Prostate gland (tissue), 2 donors: ENCODE data around the gene RHEB. TPM values are rescaled to one million over a fixed set of nuclear protein-coding genes. Genes with fewer than 3 reads are reported as not detected.

Experiments used
- DNase-seq: peaks from one replicate; pipeline ENCODE4 v3.0.0-alpha.2; 2019; ENCODE audit warnings: low spot score
- H3K27ac ChIP-seq, 2 donors: fragments of 200-600 bp; sonication (generic); 2 replicates each; pipeline ENCODE4 v1.5.1; 2017 to 2019
- H3K27me3 ChIP-seq: fragments of 200-600 bp; sonication (generic); replicated peaks from 2 replicates; pipeline ENCODE4 v1.5.1; 2019; ENCODE audit not compliant: insufficient read depth
- H3K36me3 ChIP-seq, 2 donors: fragments of 200-600 bp; sonication (generic); 1 replicate in 1 of 2; 2 replicates in 1 of 2; pipeline versions ENCODE4 v1.5.1 to v1.8.1; 2017 to 2019
- H3K4me1 ChIP-seq: fragments of 200-600 bp; sonication (generic); replicated peaks from 2 replicates; pipeline ENCODE4 v1.5.1; 2019
- H3K4me3 ChIP-seq, 2 donors: fragments of 200-600 bp; sonication (generic); 2 replicates each; pipeline ENCODE4 v1.5.1; 2017 to 2019
- H3K9me3 ChIP-seq: fragments of 200-600 bp; sonication (generic); 2 replicates; pipeline ENCODE4 v1.5.1; 2017
- CTCF ChIP-seq, 4 experiments: fragments of 200-600 bp in 2 of 4; fragments of 450-650 bp in 2 of 4; sonication (generic) in 2 of 4; IDR thresholded peaks; 1 replicate in 3 of 4; 2 replicates in 1 of 4; pipeline ENCODE4 v1.5.1; 2016 to 2019; ENCODE audit warnings: antibody characterized with exemption in 4 of 4, mild to moderate bottlenecking in 2 of 4, moderate library complexity in 2 of 4
- POLR2A ChIP-seq: fragments of 450-650 bp; IDR thresholded peaks from one replicate; pipeline ENCODE4 v1.6.1; 2016; ENCODE audit warnings: antibody characterized with exemption, mild to moderate bottlenecking
- POLR2AphosphoS5 ChIP-seq: sonication (generic); formaldehyde crosslinking; IDR thresholded peaks from one replicate; pipeline ENCODE4 v1.6.1; 2017; ENCODE audit warnings: antibody characterized with exemption
- WGBS: methylation state at CpG from one replicate; pipeline ENCODE4 v1.1.5; 2018; 5-methylcytosine and 5-hydroxymethylcytosine counted together
- intact Hi-C: fragments of 100-400 bp; cut with DNase I; formaldehyde crosslinking; loops from one replicate; pipeline ENCODE4 v1.14.2; 2022
- total RNA-seq, 2 donors: library from RNA; depleted of rRNA; stranded (reverse); fragments of >200 nt; gene quantifications; one replicate each; pipeline ENCODE4 v1.1.0, GENCODE V29; 2016

The RHEB gene
- total RNA-seq, 2 donors from 2014 or later, result 59.3 to 63.1 TPM

- DNase-seq, result no peak
- no peak overlapping the region for H3K4me3 ChIP-seq
- no peaks in the 10 kb centered on the region for H3K4me1 ChIP-seq
- no peaks in the 10 kb centered on the region for H3K9me3 ChIP-seq
- intact Hi-C loops, result no loop called here
- WGBS, result 45% methylated on average over 7 of the region's 7 CpGs
- H3K36me3 ChIP-seq, result no peaks in the 10 kb centered on the region
- no peak overlapping the region for H3K27ac ChIP-seq
- no peaks in the 10 kb centered on the region for H3K27me3 ChIP-seq
- TF ChIP-seq POLR2A (no peak), CTCF (IDR thresholded peaks at IDR 0.05) (no peak), POLR2AphosphoS5 (no peak)
Observed at GRCh38 chr7:151484971-151485707, 34.6 kb downstream of the RHEB start.

- H3K36me3 ChIP-seq, result no peaks in the 10 kb centered on the region
- no peak overlapping the region for H3K27ac ChIP-seq
- no peak overlapping the region for H3K4me3 ChIP-seq
- intact Hi-C loops, result no loop called here
- H3K27me3 ChIP-seq, result no peaks in the 10 kb centered on the region
- no peak for TF ChIP-seq CTCF (IDR thresholded peaks at IDR 0.05)
- no peaks in the 10 kb centered on the region for H3K4me1 ChIP-seq
- H3K9me3 ChIP-seq, result no peaks in the 10 kb centered on the region
- no peak for DNase-seq
- 80% methylated on average over 1 of the region's 1 CpG for WGBS
Observed at GRCh38 chr7:151483711-151483983, 36.0 kb downstream of the RHEB start.

- Histone ChIP-seq H3K36me3 (no peaks in the 10 kb centered on the region), H3K27ac (no peak overlapping the region), H3K4me1 (no peaks in the 10 kb centered on the region), H3K4me3 (no peak overlapping the region), H3K9me3 (no peaks in the 10 kb centered on the region), H3K27me3 (no peaks in the 10 kb centered on the region)
- TF ChIP-seq POLR2A (no peak), CTCF (IDR thresholded peaks at IDR 0.05) (no peak), POLR2AphosphoS5 (no peak)
- intact Hi-C loops, result no loop called here
- 92% methylated on average over 8 of the region's 8 CpGs for WGBS
- DNase-seq, result no peak
Observed at GRCh38 chr7:151482883-151483710, 36.6 kb downstream of the RHEB start.

DNA sequence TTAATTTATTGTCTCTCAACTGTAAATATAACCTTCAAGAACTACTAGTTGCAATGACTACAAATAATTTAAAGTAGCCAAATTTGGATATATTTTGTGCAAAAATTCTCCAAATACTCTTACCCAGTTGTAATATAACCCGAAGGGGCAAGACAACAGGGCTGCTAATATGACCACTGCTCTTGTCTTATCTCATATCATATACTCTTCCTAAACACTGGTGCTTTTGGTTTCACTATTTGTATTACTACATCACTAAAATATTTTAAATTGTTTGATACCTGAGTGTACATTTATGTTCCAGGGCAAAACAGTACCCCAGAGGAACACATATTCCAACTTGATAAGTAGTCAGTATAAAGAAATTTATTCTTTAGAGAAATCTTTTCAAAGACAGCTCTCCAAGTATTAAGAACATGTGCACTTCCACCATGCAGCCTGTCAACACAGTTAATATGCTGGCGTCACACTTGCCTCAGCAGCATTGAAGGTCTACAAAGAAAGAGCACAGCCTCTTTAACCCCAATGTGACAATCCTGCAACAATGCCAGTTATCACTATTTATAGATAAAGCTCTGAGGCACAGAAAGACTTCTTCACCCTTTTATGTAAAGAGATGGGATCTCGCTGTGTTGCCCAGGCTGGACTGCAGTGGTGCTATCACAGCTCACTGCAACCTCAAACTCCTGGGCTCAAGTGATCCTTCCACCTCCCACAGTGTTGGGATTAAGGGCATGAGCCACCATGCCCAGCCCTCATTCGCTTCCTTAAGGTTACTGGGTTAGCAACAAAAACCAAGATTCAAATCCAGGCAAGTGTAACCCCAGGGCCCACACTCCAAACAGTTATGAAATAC, 37.8 kb downstream of the RHEB start:
- 91% methylated on average over 4 of the region's 4 CpGs for WGBS
- TF ChIP-seq POLR2AphosphoS5, result no peak
- TF ChIP-seq CTCF (IDR thresholded peaks at IDR 0.05), result no peak
- TF ChIP-seq POLR2A, result no peak
- no peaks in the 10 kb centered on the region for H3K36me3 ChIP-seq

More for the DNA sequence above, 37.8 kb downstream of the RHEB start:
- no peak overlapping the region for H3K4me3 ChIP-seq
- DNase-seq, result no peak
- no peaks in the 10 kb centered on the region for H3K4me1 ChIP-seq
- intact Hi-C loops, result no loop called here
- H3K27me3 ChIP-seq, result no peaks in the 10 kb centered on the region
- no peak overlapping the region for H3K27ac ChIP-seq
- H3K9me3 ChIP-seq, result no peaks in the 10 kb centered on the region
